Psoas muscle (tissue), 8 donors: ENCODE measurements around the gene IMPDH1. TPM values are rescaled to one million over a fixed set of nuclear protein-coding genes. Genes with fewer than 3 reads are reported as not detected.

Experiments
- ATAC-seq, 4 donors: fragments of 200-7000 bp; cut with Tn5 transposase; one replicate each; pipeline ENCODE4 v1.9.1; 2020; ENCODE audit warnings: moderate library complexity in 3 of 4, mild to moderate bottlenecking in 2 of 4
- DNase-seq, 2 donors: peaks; one replicate each; pipeline ENCODE4 v3.0.0-alpha.2; 2020
- H3K27ac ChIP-seq: fragments of 200-600 bp; one replicate; pipeline ENCODE4 v1.8.0; 2022
- H3K27me3 ChIP-seq, 3 donors: fragments of 200-600 bp in 1 of 3; one replicate each; pipeline versions ENCODE4 v1.6.1 to v1.8.0; 2013 to 2022; ENCODE audit warnings: low read length in 2 of 3, mild to moderate bottlenecking in 2 of 3, moderate library complexity in 1 of 3; ENCODE audit not compliant: insufficient read depth in 3 of 3
- H3K36me3 ChIP-seq, 2 donors: fragments of 200-600 bp in 1 of 2; one replicate each; pipeline versions ENCODE4 v1.6.1 to v1.8.0; 2013 to 2022; ENCODE audit warnings: low read depth in 1 of 2, mild to moderate bottlenecking in 1 of 2, moderate library complexity in 1 of 2; ENCODE audit not compliant: insufficient read depth in 1 of 2
- H3K4me1 ChIP-seq: fragments of 200-600 bp; one replicate; pipeline ENCODE4 v1.8.0; 2022
- H3K4me3 ChIP-seq: fragments of 200-600 bp; one replicate; pipeline ENCODE4 v1.8.0; 2022; ENCODE audit warnings: mild to moderate bottlenecking
- H3K9me3 ChIP-seq: fragments of 200-600 bp; one replicate; pipeline ENCODE4 v1.8.0; 2022
- CTCF ChIP-seq: fragments of 200-600 bp; IDR thresholded peaks from one replicate; pipeline ENCODE4 v1.8.0; 2022; ENCODE audit warnings: antibody characterized with exemption
- WGBS, 3 donors: extraction: QIAGEN DNeasy Blood & Tissue Kit; methylation state at CpG; one replicate each; pipeline versions ENCODE4 v1.1.6 to v1.1.7; 2013; 5-methylcytosine and 5-hydroxymethylcytosine counted together
- intact Hi-C, 2 donors: fragments of 100-400 bp; cut with DNase I; formaldehyde crosslinking; loops; one replicate each; pipeline versions ENCODE4 v1.11.0 to v1.14.2; 2022
- polyA plus RNA-seq, 3 donors: library from polyadenylated mRNA; stranded (reverse); fragments of 200-250 nt; gene quantifications; one replicate each; pipeline ENCODE4 v1.2.3, GENCODE V29; 2013
- total RNA-seq, 4 donors: library from RNA; stranded (reverse); fragmentation: NEBNext Ultra II Directional in 2 of 4; extraction: Animal tissue kit (Norgen Biotek cat#: 25700) in 2 of 4; gene quantifications; one replicate each; pipeline versions ENCODE4 v1.2.1 to v1.2.4, GENCODE V29; 2021 to 2023
- donor health status: healthy with polysubstance abuse.
- donor health status: DM: no; HTN: no; CAD: no; lungs with moderate emphysema.
- donor health status: Bipolar disorder and iron deficiency.
- donor health status: healthy.
- donor health status: DM: yes; HTN: yes; CAD: no.
- donor health status: DM: no; HTN: no; CAD: no.
- donor health status: DM: no; HTN: no; CAD: no.
- donor health status: DM: yes; HTN: yes; CAD: no.

IMPDH1 gene
- total and polyA plus RNA-seq, 7 donors, result 5.6 to 10.3 (median 8.6) TPM

GRCh38 chr7:128430207-128430606, 20.4 kb upstream of the IMPDH1 start:
- intact Hi-C loops, result loop anchor here in 1 of 2 donors (2.0 kb wide), 1 partner anchor 29 kb away; no protein-coding TSS in a partner anchor
- H3K4me3 ChIP-seq, result no peak overlapping the region
- H3K27ac ChIP-seq, result no peak overlapping the region
- no peak for TF ChIP-seq CTCF
- no peaks in the 10 kb centered on the region for H3K36me3 ChIP-seq
- H3K27me3 ChIP-seq, result peaks cover 0 to 6% (median 0%) of the 10 kb centered on the region in 3 donors
- DNase-seq (no peak), ATAC-seq (no peak)
- WGBS, 3 donors, result 65 to 71% (median 67%) methylated on average over 3 of the region's 3 CpGs
- H3K4me1 ChIP-seq, result no peaks in the 10 kb centered on the region
- H3K9me3 ChIP-seq, result no peaks in the 10 kb centered on the region

GRCh38 chr7:128427289-128427891, 17.6 kb upstream of the IMPDH1 start:
- no peaks in the 10 kb centered on the region for H3K36me3 ChIP-seq
- H3K27ac ChIP-seq, result no peak overlapping the region
- H3K4me1 ChIP-seq, result no peaks in the 10 kb centered on the region
- ATAC-seq (peak; percentile 57 to 86 (median 73)), DNase-seq (no peak)
- peak; percentile 84 for TF ChIP-seq CTCF
- peaks cover 0 to 6% (median 0%) of the 10 kb centered on the region in 3 donors for H3K27me3 ChIP-seq
- intact Hi-C loops, result loop anchor here in 1 of 2 donors (1.0 kb wide), 1 partner anchor 34 kb away; no protein-coding TSS in a partner anchor
- WGBS, 3 donors, result 11 to 19% (median 15%) methylated on average over 7 of the region's 7 CpGs
- H3K4me3 ChIP-seq, result no peak overlapping the region
- no peaks in the 10 kb centered on the region for H3K9me3 ChIP-seq

- intact Hi-C loops, result loop anchor here in 1 of 2 donors (1.0 kb wide), 1 partner anchor 28 kb away; no protein-coding TSS in a partner anchor
- 41 to 47% (median 45%) methylated on average over 4 of the region's 4 CpGs for WGBS, 3 donors
- ATAC-seq, result peak; percentile 63 to 74 (median 70)
Measured at GRCh38 chr7:128425850-128426249, 16.1 kb upstream of the IMPDH1 start.

GRCh38 chr7:128424686-128425275, 15.0 kb upstream of the IMPDH1 start:
- H3K27me3 ChIP-seq, result peaks cover 0 to 3% (median 0%) of the 10 kb centered on the region in 3 donors
- DNase-seq, result no peak
- WGBS, 3 donors, result 24 to 32% (median 32%) methylated on average over 1 of the region's 1 CpG
- H3K36me3 ChIP-seq, result no peaks in the 10 kb centered on the region
- no peaks in the 10 kb centered on the region for H3K4me1 ChIP-seq
- TF ChIP-seq CTCF, result no peak
- H3K4me3 ChIP-seq, result no peak overlapping the region
- ATAC-seq, result peak in 1 of 4 donors; percentile 42
- no peak overlapping the region for H3K27ac ChIP-seq
- no peaks in the 10 kb centered on the region for H3K9me3 ChIP-seq
- intact Hi-C loops, result no loop called here

More at GRCh38 chr7:128425850-128426249, 16.1 kb upstream of the IMPDH1 start:
- peak; percentile 58 to 69 for DNase-seq
- no peaks in the 10 kb centered on the region for H3K4me1 ChIP-seq
- no peak overlapping the region for H3K27ac ChIP-seq
- H3K9me3 ChIP-seq, result no peaks in the 10 kb centered on the region
- peak; percentile 82 for TF ChIP-seq CTCF
- H3K4me3 ChIP-seq, result no peak overlapping the region
- H3K36me3 ChIP-seq, result no peaks in the 10 kb centered on the region
- H3K27me3 ChIP-seq, result peaks cover 0 to 6% (median 0%) of the 10 kb centered on the region in 3 donors
